Endothelial cell (in vitro differentiated cells): ENCODE data around the gene SETD5. TPM values are rescaled to one million over a fixed set of nuclear protein-coding genes. Genes with fewer than 3 reads are reported as not detected.

Experiments
- DNase-seq: peaks from one replicate; pipeline ENCODE4 v3.0.0; 2021; ENCODE audit warnings: low spot score
- H3K27ac Mint-ChIP-seq: one replicate; pipeline ENCODE4 v1.8.0; 2021; ENCODE audit warnings: mixed read lengths, inconsistent platforms; ENCODE audit not compliant: unreplicated experiment
- H3K27me3 Mint-ChIP-seq: one replicate; pipeline ENCODE4 v1.8.0; 2021; ENCODE audit warnings: mild to moderate bottlenecking, moderate library complexity, mixed read lengths, inconsistent platforms; ENCODE audit not compliant: unreplicated experiment
- H3K36me3 Mint-ChIP-seq: one replicate; pipeline ENCODE4 v1.8.0; 2021; ENCODE audit warnings: mild to moderate bottlenecking, low read depth, mixed read lengths, inconsistent platforms; ENCODE audit not compliant: unreplicated experiment
- H3K4me1 Mint-ChIP-seq: one replicate; pipeline ENCODE4 v1.8.0; 2021; ENCODE audit warnings: mild to moderate bottlenecking, mixed read lengths, inconsistent platforms; ENCODE audit not compliant: unreplicated experiment
- H3K4me3 Mint-ChIP-seq: one replicate; pipeline ENCODE4 v1.8.0; 2021; ENCODE audit warnings: mild to moderate bottlenecking, mixed read lengths, inconsistent platforms; ENCODE audit not compliant: unreplicated experiment
- H3K9me3 Mint-ChIP-seq: one replicate; pipeline ENCODE4 v1.8.0; 2021; ENCODE audit warnings: mixed read lengths, inconsistent platforms; ENCODE audit not compliant: unreplicated experiment
- total RNA-seq: library from RNA; stranded (reverse); fragmentation: NEBNext Ultra II Directional; extraction: Animal tissue kit (Norgen Biotek cat#: 25700); gene quantifications from one replicate; pipeline ENCODE4 v1.2.1, GENCODE V29; 2021; ENCODE audit not compliant: unreplicated experiment
- TF ChIP-seq, protein P1 (sequence below): fragments of 200-600 bp; sonication (generic); IDR thresholded peaks from one replicate; pipeline ENCODE4 v1.5.0; 2021; ENCODE audit warnings: antibody characterized with exemption; ENCODE audit not compliant: unreplicated experiment

The SETD5 gene
- total RNA-seq, 1 donor from 2014 or later: 246 TPM

- H3K36me3 Mint-ChIP-seq: peaks cover 14% of the 10 kb centered on the region
- H3K9me3 Mint-ChIP-seq: no peaks in the 10 kb centered on the region
- H3K4me1 Mint-ChIP-seq: peaks cover 3% of the 10 kb centered on the region
- no peak overlapping the region for H3K4me3 Mint-ChIP-seq
- TF ChIP-seq, protein P1, sequence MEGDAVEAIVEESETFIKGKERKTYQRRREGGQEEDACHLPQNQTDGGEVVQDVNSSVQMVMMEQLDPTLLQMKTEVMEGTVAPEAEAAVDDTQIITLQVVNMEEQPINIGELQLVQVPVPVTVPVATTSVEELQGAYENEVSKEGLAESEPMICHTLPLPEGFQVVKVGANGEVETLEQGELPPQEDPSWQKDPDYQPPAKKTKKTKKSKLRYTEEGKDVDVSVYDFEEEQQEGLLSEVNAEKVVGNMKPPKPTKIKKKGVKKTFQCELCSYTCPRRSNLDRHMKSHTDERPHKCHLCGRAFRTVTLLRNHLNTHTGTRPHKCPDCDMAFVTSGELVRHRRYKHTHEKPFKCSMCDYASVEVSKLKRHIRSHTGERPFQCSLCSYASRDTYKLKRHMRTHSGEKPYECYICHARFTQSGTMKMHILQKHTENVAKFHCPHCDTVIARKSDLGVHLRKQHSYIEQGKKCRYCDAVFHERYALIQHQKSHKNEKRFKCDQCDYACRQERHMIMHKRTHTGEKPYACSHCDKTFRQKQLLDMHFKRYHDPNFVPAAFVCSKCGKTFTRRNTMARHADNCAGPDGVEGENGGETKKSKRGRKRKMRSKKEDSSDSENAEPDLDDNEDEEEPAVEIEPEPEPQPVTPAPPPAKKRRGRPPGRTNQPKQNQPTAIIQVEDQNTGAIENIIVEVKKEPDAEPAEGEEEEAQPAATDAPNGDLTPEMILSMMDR: no peak
- DNase-seq: no peak
- H3K27ac Mint-ChIP-seq: peak overlapping the region; percentile 65
- H3K27me3 Mint-ChIP-seq: no peaks in the 10 kb centered on the region
Measured at GRCh38 chr3:9455596-9456131, 58.2 kb downstream of the SETD5 start.

- peak overlapping the region; percentile 17 for H3K4me3 Mint-ChIP-seq
- peaks cover 51% of the 10 kb centered on the region for H3K36me3 Mint-ChIP-seq
- no peaks in the 10 kb centered on the region for H3K9me3 Mint-ChIP-seq
- H3K27me3 Mint-ChIP-seq: peaks cover 8% of the 10 kb centered on the region
- peak overlapping the region; percentile 27 for H3K27ac Mint-ChIP-seq
- TF ChIP-seq, protein P1: no peak
- no peaks in the 10 kb centered on the region for H3K4me1 Mint-ChIP-seq
- no peak for DNase-seq
Measured at GRCh38 chr3:9467451-9467850, 70.0 kb downstream of the SETD5 start.

- TF ChIP-seq, protein P1: no peak
- Mint-ChIP-seq H3K4me3 (peak overlapping the region; percentile 12), H3K4me1 (no peaks in the 10 kb centered on the region), H3K27ac (peak overlapping the region; percentile 3), H3K9me3 (no peaks in the 10 kb centered on the region), H3K27me3 (peaks cover 8% of the 10 kb centered on the region), H3K36me3 (peaks cover 56% of the 10 kb centered on the region)
- no peak for DNase-seq
Measured at GRCh38 chr3:9468460-9468859, 71.0 kb downstream of the SETD5 start.

GRCh38 chr3:9469986-9470385 is 72.6 kb downstream of the SETD5 start:
- Mint-ChIP-seq H3K4me1 (no peaks in the 10 kb centered on the region), H3K4me3 (no peak overlapping the region), H3K27ac (no peak overlapping the region), H3K27me3 (peaks cover 8% of the 10 kb centered on the region), H3K9me3 (no peaks in the 10 kb centered on the region), H3K36me3 (peaks cover 64% of the 10 kb centered on the region)
- DNase-seq: no peak
- TF ChIP-seq, protein P1: no peak

GRCh38 chr3:9473496-9474065 is 76.2 kb downstream of the SETD5 start:
- Mint-ChIP-seq H3K27ac (no peak overlapping the region), H3K36me3 (peaks cover 67% of the 10 kb centered on the region), H3K4me1 (no peaks in the 10 kb centered on the region), H3K4me3 (no peak overlapping the region), H3K9me3 (no peaks in the 10 kb centered on the region), H3K27me3 (peaks cover 3% of the 10 kb centered on the region)
- TF ChIP-seq, protein P1: no peak
- no peak for DNase-seq
